Nucleus accumbens (tissue), 56 donors: ENCODE data around the gene GPR180.

Experiments used
- DNase-seq, 56 donors: peaks; one replicate each; lab custom pipeline; 2025; lab: John Stamatoyannopoulos, UW

Gene GPR180

DNA sequence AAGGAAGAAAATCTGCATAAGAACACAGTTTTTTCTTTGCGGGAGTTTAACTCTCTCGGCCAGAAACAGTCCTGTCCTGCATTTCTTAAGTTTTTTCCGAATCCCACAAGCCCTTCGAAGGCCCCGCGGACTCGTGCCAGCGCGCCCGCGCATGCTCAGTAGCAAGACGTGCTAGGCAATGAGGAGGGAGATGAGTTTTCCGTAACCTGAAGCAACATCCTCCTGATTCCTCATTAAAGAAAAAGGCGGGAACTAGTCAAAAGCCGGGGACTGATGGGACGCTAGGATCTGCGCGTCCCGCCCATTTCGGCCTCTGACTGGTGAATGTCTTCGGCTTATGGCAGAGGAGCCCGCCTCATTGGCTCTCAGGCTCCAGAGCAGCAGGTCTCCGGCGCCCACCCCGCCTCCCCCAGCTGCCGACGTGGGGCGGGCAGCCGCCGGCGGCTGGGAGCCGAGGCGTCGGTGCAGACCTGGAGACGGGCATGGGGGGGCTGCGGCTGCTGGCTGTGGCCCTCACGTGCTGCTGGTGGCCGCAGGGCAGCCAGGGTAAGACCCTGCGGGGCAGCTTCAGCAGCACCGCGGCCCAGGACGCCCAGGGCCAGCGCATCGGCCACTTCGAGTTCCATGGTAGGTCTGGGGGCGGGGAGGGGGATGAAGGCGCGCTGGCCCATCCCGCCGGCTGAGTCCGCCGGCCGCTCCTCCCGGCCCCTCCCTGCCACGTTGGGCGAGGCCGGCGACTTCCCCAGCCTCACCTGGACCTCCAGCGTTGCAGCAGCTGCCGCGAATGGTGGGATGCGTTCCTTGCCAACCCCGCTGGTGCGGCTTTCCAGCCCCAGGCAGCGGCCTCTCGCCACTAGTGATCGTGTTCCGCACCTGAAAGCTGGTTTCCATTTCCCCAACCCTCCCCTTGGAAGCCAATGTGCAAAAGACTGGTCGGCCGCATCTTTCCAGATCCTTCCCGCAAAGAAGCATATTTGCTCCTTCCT lies at the start of gene GPR180:
Gene GPR180 (plus strand): TSS at position 412 of the 986 bp plus-strand sequence. CDS start 71 bp downstream, at position 483.
- peak; percentile 67 to 98 (median 94) for DNase-seq

DNA sequence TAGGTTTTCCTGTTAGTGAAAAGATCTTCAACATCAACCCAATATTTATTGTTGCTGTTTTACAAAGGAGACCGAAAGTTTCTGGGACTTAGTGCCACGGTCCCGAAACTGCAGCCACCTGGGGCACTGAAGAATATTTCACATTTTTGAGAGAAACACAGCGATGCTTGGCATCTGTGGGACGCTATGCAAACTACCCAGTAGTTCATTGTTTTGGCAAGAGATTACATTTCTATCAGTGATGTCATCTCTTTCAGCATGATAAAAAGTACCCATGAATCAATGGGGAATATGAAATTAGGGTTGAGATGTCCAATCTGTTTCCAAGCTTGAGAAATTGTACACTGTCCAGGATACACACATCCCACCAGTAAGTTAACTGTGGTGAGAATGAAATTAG lies 49.6 kb upstream of the GPR180 start:
- DNase-seq: no peak

DNA sequence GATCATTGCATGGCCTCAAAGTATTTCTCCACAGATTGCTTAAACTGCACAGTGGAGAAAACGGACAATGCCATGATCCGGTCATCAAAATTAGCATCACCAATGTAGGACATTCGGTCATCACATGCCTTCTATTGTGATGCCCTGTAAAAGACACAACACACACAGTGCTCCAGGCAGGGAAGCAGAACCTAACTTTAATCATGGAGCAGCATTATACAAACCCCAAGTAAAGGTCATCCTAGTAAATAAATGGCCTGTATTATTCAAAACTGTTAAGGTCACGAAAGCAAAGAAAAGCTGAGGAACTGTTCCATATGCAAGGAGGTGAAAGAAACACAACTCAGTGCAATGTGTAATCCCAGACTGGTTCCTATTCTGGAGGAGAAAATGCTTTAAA lies 47.9 kb upstream of the GPR180 start:
- no peak for DNase-seq

DNA sequence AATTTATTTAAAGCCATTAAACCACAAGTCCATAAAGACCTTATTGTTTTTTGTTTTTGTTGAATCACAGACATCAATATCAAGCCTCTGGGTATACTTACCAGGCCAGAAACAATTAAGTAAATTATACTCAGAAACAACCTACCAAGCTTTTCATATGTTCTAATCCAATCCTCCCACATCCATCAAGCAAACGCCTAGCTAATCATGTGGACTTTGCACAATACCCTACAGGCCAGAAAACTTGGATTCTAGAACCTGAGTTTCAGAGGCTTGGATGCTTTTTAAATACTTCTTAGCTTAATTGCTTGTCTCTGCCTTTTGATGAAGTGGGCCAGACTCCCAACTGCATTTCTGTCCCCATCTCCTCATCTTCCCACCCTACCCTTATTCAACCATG lies 45.6 kb upstream of the GPR180 start:
- DNase-seq: no peak

DNA sequence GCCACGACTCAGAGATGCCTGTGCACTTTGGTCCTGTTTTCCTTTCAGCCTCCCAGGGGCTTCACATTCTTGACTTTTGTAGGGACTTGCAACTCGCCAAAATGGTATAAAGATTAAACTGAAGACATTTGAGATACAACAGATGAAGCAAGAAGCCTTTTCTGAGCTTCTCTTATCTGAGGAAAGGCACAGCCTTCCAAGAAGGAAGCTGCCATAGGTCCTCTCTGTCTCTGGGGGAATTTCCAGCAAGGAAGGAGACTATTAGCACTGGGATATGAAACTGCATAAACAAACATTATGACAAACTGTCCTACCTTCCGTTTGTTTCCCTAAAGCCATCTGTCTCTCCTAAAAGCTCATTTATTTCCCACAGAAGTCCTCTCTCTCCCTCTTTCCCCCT lies 45.0 kb upstream of the GPR180 start:
- DNase-seq: no peak

DNA sequence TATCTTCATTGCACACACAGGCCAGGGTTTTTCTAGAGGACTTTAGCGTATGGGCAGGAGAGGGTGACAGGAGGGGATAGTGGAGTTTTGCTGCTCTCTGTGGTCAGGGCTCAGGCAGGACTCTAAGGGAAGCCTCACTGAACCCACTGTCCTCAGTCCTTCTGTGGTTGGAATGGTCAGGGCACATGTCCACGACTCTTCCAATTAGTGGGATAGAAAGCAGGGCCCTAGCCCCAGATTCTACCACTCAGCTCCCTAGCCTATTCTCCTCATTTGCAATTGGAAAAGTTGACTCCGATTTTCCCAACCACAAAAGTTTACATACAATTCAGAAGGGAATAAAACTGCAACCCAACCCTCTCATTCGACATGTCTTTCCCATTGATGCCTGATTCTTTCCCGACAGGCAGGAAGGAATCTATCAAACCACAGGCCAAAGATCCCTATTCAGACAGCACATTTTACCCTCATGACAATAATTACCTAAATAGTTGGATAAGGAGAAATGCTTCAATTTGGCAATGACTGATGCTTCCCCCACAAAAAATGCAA lies 43.9 kb upstream of the GPR180 start:
- no peak for DNase-seq

DNA sequence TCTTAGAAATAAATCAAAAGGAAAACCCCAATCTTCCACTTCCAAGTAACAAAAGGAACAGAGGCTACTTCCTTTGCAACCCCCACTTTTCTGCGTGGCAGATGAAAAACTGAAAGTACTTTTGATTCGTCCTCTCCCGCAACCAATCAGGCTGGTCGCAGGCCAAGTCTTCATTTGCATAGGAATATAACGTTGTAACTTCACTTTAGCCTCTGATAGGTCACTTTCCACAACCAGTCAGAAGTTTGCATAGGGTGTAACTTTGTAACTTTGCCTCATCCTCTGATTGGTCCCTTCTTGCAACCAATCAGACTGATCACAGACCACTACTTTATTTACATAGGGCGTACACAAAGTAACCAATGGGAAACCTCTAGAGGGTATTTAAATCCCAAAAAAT lies 42.9 kb upstream of the GPR180 start:
- no peak for DNase-seq

DNA sequence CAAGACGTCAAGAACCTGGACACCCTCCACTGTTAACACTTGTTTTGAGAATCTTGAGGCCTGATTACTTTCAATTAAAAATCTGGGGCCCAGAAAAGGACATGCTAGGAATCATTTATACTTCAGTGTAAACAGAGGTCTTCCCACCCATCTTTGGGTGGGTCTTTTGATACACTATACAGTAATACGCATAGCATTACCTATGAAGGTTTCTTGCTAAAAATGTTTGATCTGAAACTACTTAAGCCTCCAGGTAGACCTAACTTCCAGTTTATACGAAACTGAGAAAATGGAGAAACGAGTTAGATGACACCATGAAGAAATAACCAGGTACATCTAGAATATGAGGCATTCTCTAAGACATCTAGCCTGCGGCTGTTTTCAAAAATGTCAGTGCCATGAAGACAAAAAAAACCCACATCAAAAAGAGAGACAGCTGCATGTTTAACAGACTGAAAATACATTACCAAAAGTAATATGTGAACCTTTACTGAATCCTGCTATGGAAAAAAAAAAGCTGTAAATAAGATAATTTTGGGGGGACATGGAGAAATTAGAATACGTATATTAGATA lies 42.3 kb upstream of the GPR180 start:
- DNase-seq: no peak

DNA sequence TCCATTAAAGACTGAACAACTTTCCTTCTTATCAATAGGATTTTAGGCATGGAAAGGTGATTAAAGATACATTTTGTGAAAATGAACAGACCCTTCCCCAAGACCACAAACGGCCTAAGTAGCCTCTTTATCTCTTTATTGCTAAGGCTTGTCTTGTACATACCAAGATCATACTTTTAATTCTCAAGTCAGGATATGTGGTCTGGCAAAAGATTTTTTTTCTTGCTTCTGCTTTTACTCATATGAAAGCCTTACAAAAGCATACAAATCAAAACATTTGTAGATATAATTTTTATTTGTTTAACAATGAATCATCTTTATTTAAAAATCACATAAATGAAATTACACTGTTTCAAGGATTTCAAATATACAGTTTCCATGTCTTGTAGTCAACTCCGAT lies 41.5 kb upstream of the GPR180 start:
- DNase-seq: no peak

DNA sequence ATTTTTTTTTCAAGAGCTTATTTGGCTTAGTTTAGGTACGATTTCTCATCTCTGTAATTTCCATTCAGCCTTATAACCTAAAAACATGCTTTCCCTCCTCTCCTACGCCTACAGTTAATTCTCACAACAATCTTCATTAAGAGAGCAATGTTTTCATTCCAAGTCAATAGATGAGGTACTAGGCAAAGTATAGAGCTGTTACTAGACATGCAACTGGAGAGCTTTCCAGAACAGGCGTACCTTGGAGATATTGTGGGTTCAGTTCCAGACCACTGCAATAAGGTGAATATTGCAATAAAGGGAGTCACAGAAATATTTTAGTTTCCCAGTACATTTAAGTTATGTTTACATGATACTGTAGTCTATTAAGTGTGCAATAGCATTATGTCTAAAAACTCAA lies 40.5 kb upstream of the GPR180 start:
- DNase-seq: no peak

DNA sequence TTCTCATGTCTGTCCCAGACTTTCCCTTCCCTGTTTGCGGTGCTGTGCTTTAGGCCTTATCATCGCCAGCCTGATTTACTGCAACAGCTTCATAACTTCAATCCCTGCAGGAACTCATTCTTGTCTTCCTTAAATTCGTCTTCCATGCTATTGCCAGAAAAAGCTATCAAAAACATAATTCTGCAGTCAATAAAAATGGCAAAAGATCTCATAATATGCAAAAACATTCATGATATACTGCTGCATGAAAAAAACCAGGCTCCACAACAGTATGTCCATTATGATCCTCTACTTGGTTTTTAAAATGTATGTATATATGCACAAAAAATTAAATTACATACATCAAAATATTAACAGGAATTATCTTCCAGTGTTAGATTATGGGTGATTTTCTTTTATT lies 34.1 kb upstream of the GPR180 start:
- DNase-seq: no peak

DNA sequence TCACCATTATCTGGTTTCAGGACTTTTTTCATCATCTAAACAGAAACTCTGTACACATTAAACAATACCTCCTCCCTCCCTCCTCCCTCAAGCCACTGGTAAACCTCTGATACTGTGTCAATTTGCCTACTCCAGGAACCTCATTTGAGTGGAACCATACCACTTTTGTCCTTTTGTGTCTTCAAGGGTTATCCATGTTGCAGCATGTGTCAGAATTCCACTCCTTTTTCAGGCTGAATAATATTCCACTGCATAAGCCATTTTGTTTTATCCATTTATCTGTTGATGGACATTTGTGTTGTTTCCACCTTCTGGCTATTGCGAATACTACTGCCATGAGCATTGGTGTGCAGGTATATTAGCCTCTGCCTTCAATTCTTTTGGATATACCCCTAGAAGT lies 33.2 kb upstream of the GPR180 start:
- DNase-seq: no peak

DNA sequence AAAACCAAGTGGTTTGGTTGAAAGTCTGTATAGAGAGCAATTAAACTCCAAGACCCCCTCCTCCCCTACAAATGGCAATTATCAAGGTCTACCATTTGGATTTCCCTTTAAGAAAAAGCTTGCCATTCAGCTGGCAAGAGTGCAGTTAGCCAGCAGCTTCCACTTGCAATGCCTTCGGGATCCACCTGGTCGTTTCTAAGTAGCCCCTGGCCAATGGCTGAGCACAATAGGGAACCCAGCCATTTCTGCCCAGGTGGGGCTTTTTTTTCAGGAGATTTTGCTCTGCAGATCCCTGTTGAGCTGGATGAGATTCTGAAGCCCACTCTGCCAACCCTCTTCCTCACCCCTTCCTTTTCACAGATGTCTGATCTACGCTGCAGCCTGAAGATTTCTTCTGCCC lies 32.0 kb upstream of the GPR180 start:
- DNase-seq: no peak

DNA sequence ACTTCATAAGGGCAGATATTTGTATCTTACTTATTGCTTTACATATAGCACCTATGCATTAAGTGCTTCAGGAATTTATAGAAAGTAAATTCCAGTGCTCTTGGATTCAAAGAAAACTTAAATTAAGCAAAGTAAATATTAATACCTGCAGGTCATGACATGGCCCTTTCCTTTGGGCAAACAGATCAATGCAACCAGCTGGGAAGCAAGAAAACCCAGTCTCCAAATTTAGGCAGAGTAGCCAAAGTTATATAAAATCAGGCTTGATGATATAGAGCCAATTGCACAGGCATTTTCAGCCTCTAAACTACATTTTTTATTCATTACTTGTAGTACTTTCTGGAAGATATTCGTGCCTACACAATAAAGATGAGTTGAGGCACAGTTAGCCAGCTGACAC lies 22.6 kb upstream of the GPR180 start:
- DNase-seq: no peak

DNA sequence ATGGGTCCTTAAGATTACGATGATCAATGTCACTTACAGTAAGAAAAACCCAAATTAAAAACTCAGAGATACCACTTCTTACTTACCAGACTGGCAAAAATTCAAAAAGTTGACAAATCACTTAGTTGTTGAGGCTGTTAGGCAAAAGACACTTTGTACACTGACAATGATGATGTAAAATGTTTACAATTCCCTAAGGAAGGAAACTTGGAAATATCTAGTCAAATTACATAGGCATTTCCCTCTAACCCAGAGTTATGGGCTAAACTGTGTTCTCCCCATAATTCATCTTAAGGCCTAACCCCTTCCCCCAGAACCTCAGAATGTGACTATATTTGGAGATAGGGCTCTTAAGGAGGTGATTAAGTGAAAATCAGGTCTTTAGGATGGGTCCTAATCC lies 17.7 kb upstream of the GPR180 start:
- no peak for DNase-seq

DNA sequence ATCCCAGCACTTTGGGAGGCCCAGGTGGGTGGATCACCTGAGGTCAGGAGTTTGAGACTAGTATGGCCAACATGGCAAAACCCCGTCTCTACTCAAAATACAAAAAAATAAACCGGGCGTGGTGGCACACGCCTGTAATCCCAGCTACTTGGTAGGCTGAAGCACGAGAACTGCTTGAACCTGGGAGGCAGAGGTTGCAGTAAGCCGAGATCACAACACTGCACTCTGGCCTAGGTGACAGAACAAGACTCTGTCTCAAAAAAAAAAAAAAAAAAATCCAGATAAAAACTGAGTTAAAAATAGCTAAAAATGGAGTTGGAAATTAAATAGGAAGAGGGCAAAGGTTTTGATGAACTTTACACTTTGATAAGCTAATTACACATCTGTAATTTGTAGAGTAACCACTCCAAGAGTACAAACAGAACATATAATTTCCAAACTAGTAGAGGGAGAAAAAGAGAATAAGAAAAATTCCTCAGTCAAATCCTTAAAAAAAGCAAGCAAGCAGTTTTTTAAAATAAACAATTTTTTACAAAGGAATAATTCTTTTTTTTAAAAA lies 16.0 kb upstream of the GPR180 start:
- no peak for DNase-seq

DNA sequence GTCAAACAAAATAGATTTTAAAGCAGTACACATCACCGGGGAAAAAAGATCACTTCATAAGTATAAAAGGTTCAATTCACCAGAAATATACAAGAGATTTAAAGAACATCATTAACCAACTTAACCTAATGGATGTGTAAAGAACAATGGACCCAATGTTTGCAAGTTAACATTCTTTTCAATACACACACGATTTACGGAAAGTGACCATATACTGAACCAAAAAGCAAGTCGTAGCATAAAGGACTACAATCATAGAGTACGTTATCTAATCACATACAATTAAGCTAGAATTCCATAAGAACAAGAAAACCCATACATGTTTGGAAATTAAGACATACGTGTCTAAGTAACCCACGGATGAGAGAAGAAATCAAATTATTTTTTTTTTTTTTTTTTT lies 15.3 kb upstream of the GPR180 start:
- no peak for DNase-seq

DNA sequence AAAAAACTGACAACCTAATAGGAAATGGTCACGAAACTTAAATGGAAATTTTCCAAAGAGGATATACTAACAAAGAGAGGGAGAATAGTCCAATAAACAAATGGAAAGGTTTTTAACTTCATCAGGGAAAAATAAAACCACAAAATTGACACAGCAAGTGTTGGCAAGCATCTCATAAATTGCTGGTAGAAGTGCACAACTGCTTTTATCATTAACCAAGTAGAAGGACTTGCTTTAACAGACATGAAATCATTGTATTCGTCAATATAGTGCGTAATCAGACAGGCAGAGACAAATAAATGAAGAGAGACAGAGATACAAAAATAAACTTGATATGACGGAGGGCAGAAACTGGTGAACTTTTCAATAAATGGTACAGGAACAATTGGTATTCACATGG lies 13.1 kb upstream of the GPR180 start:
- DNase-seq: no peak

DNA sequence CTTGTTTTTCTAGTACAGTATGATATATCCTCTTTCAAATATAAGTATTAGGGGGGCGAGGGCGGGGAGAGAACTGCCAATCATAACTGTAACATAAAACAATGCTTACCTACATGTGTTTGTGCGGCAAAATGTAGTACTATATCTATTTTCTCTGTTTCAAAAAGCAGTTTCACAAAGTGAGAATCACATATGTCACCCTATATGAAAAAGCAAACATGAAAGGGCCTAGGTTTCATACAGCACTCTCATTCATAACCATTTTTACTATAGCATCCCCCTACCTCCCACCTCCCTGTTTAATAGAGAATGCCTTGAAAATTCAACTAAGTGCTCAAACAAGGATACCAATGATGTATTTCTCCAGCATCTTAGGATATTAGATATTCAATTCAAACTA lies 10.9 kb upstream of the GPR180 start:
- no peak for DNase-seq

DNA sequence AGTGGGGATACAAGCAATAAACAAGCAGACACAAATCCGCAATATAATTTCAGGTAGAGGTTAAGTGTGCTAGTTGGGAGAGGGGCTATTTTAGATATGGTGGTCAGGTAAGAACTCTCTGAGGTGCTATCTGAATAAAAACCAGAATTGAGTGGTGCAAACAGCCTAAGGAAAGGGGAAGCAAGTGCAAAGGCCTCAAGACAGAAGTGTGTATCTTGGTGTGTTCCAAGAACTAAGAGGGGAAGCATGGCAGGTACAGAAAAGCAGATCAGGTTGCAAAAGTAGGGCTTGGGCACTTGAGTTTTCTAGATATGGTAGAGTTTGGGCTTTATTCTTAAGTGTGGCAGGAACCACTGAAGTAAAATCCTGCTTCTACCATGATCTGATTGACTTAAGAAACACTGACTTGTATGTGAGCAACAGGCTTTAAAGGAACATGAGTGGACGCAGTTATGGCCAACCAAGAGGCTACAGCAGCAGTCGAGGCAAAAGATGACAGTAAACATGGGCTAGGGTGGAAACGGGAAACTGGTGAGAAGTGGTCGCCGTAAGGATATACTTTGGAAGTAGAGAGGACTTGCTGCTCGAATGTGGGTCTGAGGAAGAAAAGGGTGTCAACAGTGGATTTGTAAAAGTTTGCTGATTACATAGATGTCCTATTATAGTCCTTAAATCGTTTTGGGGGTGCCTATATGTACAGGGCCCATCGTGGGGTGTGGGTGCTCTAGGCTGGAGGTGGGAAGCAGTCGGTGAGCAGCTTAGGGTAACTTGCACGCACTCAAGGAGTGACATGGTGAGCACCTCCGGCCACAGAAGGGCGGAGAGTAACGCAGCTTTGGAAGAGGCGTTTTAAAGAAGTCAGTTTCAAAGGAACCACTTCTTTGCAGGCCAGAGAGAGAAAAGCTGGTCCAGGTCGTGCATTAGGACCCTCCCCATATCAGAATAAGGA lies 6.4 kb upstream of the GPR180 start:
- peak in 7 of 56 donors; percentile 20 to 50 (median 36) for DNase-seq
